IMR-90 (cell line): Measurements from ENCODE around the gene RNH1. TPM values are rescaled to one million over a fixed set of nuclear protein-coding genes. Genes with fewer than 3 reads are reported as not detected.

Source experiments
- ATAC-seq: fragments of 200-7000 bp; cut with Tn5 transposase; 2 replicates; pipeline ENCODE4 v1.9.1; 2020; ENCODE audit warnings: low read depth, mild to moderate bottlenecking, moderate library complexity
- BruUV-seq: library from RNA; stranded (reverse); fragments of 400-500 nt; replicated peaks from 2 replicates; lab custom pipeline; 2021; lab: Mats Ljungman, UMichigan
- CTCF ChIA-PET: fragments of 300-600 bp; formaldehyde crosslinking; extraction: SDS; loops from one replicate; lab custom pipeline; 2021; ENCODE audit warnings: antibody characterized with exemption; lab: Yijun Ruan, JAX
- POLR2A ChIA-PET: fragments of 300-600 bp; sonication (Branson Sonifier 250); formaldehyde crosslinking; loops from one replicate; lab custom pipeline; 2022; ENCODE audit warnings: antibody characterized with exemption; ENCODE audit not compliant: unreplicated experiment; lab: Charles Lee
- DNase-seq: peaks from one replicate; pipeline ENCODE4 v3.0.0; 2013
- H2AFZ ChIP-seq: replicated peaks from 2 replicates; pipeline ENCODE3; 2013; ENCODE audit warnings: low read length, mild to moderate bottlenecking; ENCODE audit not compliant: poor library complexity
- H2AK5ac ChIP-seq: 2 replicates; pipeline ENCODE4 v1.6.1; 2013; ENCODE audit warnings: low read depth, low read length, inconsistent platforms
- H2AK9ac ChIP-seq: replicated peaks from 2 replicates; pipeline ENCODE3; 2013; ENCODE audit warnings: mild to moderate bottlenecking, low read depth, low read length, moderate library complexity; ENCODE audit not compliant: poor library complexity
- H2BK120ac ChIP-seq: 2 replicates; pipeline ENCODE4 v1.6.1; 2013; ENCODE audit warnings: low read depth, low read length, inconsistent platforms
- H2BK15ac ChIP-seq: 3 replicates; pipeline ENCODE4 v1.6.1; 2013; ENCODE audit warnings: low read depth, low read length, inconsistent platforms
- H2BK20ac ChIP-seq: 2 replicates; pipeline ENCODE4 v1.6.1; 2013; ENCODE audit warnings: low read depth, mild to moderate bottlenecking, inconsistent platforms, low read length, moderate library complexity
- H2BK5ac ChIP-seq: 2 replicates; pipeline ENCODE4 v1.6.1; 2013; ENCODE audit warnings: mild to moderate bottlenecking, low read depth, low read length, inconsistent platforms; ENCODE audit not compliant: poor library complexity, severe bottlenecking
- H3K14ac ChIP-seq: replicated peaks from 2 replicates; pipeline ENCODE4 v1.6.1; 2013; ENCODE audit warnings: low read depth, low read length, inconsistent platforms
- H3K18ac ChIP-seq: 2 replicates; pipeline ENCODE4 v1.6.1; 2013; ENCODE audit warnings: low read depth, low read length, control low read depth
- H3K23ac ChIP-seq: 2 replicates; pipeline ENCODE4 v1.6.1; 2013; ENCODE audit warnings: low read depth, low read length, inconsistent platforms
- H3K27ac ChIP-seq: 2 replicates; pipeline ENCODE4 v1.5.1; 2013; ENCODE audit warnings: mild to moderate bottlenecking, control low read depth, low read length; ENCODE audit not compliant: insufficient read depth
- H3K27me3 ChIP-seq: 2 replicates; pipeline ENCODE4 v1.6.1; 2013; ENCODE audit warnings: low read length; ENCODE audit not compliant: control insufficient read depth, insufficient read depth
- H3K36me3 ChIP-seq: 2 replicates; pipeline ENCODE4 v1.6.1; 2013; ENCODE audit warnings: low read length, mixed read lengths; ENCODE audit not compliant: control insufficient read depth, insufficient read depth
- H3K4ac ChIP-seq: 2 replicates; pipeline ENCODE4 v1.6.1; 2013; ENCODE audit warnings: low read depth, low read length, inconsistent platforms
- H3K4me1 ChIP-seq: 2 replicates; pipeline ENCODE4 v1.6.1; 2013; ENCODE audit warnings: low read length, mixed read lengths; ENCODE audit not compliant: control insufficient read depth, insufficient read depth
- H3K4me2 ChIP-seq: 2 replicates; pipeline ENCODE4 v1.6.1; 2013; ENCODE audit warnings: low read depth, mild to moderate bottlenecking, control low read depth, low read length, moderate library complexity
- H3K4me3 ChIP-seq: 2 replicates; pipeline ENCODE4 v1.5.1; 2013; ENCODE audit warnings: low read depth, mild to moderate bottlenecking, control low read depth, low read length, moderate library complexity; ENCODE audit not compliant: insufficient read depth
- H3K56ac ChIP-seq: 2 replicates; pipeline ENCODE4 v1.6.1; 2013; ENCODE audit warnings: low read length, inconsistent platforms; ENCODE audit not compliant: insufficient read depth; ENCODE audit errors: extremely low read depth
- H3K79me1 ChIP-seq, 2 experiments: 2 replicates each; pipeline ENCODE4 v1.6.1; 2013; ENCODE audit warnings: low read length in 2 of 2, inconsistent platforms in 1 of 2, low read depth in 1 of 2
- H3K9ac ChIP-seq: 2 replicates; pipeline ENCODE4 v1.6.1; 2013; ENCODE audit warnings: low read depth, low read length, control low read depth
- H3K9me1 ChIP-seq: 2 replicates; pipeline ENCODE4 v1.6.1; 2013; ENCODE audit warnings: low read length, inconsistent platforms; ENCODE audit not compliant: insufficient read depth
- H3K9me3 ChIP-seq: 2 replicates; pipeline ENCODE4 v1.6.1; 2013; ENCODE audit warnings: low read length; ENCODE audit not compliant: control insufficient read depth, insufficient read depth
- H4K20me1 ChIP-seq: 2 replicates; pipeline ENCODE4 v1.6.1; 2013; ENCODE audit warnings: low read length, inconsistent platforms; ENCODE audit not compliant: insufficient read depth
- H4K5ac ChIP-seq: 2 replicates; pipeline ENCODE4 v1.6.1; 2013; ENCODE audit warnings: mild to moderate bottlenecking, low read depth, low read length, control low read depth
- H4K8ac ChIP-seq, 2 experiments: 2 replicates each; pipeline ENCODE4 v1.6.1; 2013; ENCODE audit warnings: low read depth in 2 of 2, low read length in 2 of 2, control low read depth in 1 of 2, inconsistent platforms in 1 of 2
- H4K91ac ChIP-seq: 2 replicates; pipeline ENCODE4 v1.6.1; 2013; ENCODE audit warnings: low read depth, low read length, inconsistent platforms; ENCODE audit not compliant: insufficient read depth
- BHLHE40 ChIP-seq: fragments of 150-350 bp; IDR thresholded peaks from 2 replicates; pipeline ENCODE4 v1.6.1; 2016; ENCODE audit warnings: mild to moderate bottlenecking, low read depth, low read length
- CEBPB ChIP-seq: IDR thresholded peaks from 2 replicates; pipeline ENCODE4 v1.6.1; 2012; ENCODE audit warnings: low read depth, low read length, improper control_type of control experiment
- CTCF ChIP-seq: conservative IDR thresholded peaks from 2 replicates; pipeline ENCODE4 v1.5.1; 2012; ENCODE audit warnings: mild to moderate bottlenecking, low read depth, low read length, improper control_type of control experiment
- FOS ChIP-seq: fragments of 150-350 bp; IDR thresholded peaks from 2 replicates; pipeline ENCODE4 v1.6.1; 2016; ENCODE audit warnings: low read depth, low read length
- MAFK ChIP-seq: IDR thresholded peaks from 2 replicates; pipeline ENCODE4 v1.6.1; 2012; ENCODE audit warnings: low read depth, low read length, improper control_type of control experiment
- MXI1 ChIP-seq: IDR thresholded peaks from 2 replicates; pipeline ENCODE4 v1.6.1; 2012; ENCODE audit warnings: low read depth, mild to moderate bottlenecking, low read length, moderate library complexity, borderline replicate concordance
- NFE2L2 ChIP-seq: fragments of 150-350 bp; IDR thresholded peaks from 2 replicates; pipeline ENCODE4 v1.6.1; 2016; ENCODE audit warnings: low read depth, mild to moderate bottlenecking, low read length
- POLR2A ChIP-seq: IDR thresholded peaks from 2 replicates; pipeline ENCODE4 v1.6.1; 2012; ENCODE audit warnings: mild to moderate bottlenecking, low read depth, low read length
- RCOR1 ChIP-seq: IDR thresholded peaks from 2 replicates; pipeline ENCODE4 v1.6.1; 2012; ENCODE audit warnings: mild to moderate bottlenecking, low read length, improper control_type of control experiment; ENCODE audit not compliant: insufficient replicate concordance
- RFX5 ChIP-seq: IDR thresholded peaks from 2 replicates; pipeline ENCODE4 v1.8.0; 2012; ENCODE audit warnings: low read depth, mild to moderate bottlenecking, low read length, moderate library complexity
- SMC3 ChIP-seq: fragments of 150-350 bp; IDR thresholded peaks from 2 replicates; pipeline ENCODE4 v1.6.1; 2016; ENCODE audit warnings: low read depth, mild to moderate bottlenecking, antibody characterized with exemption, low read length, moderate library complexity
- USF2 ChIP-seq: fragments of 150-350 bp; IDR thresholded peaks from 2 replicates; pipeline ENCODE4 v1.6.1; 2017; ENCODE audit warnings: mild to moderate bottlenecking, antibody characterized with exemption, low read length, low read depth
- whole genome bisulfite sequencing, 2 experiments: methylation state at CpG; one replicate each; pipeline versions ENCODE4 v1.1.5 to v1.1.7; 2013; ENCODE audit warnings: missing lambda C conversion rate in 2 of 2; ENCODE audit not compliant: insufficient read length in 1 of 2; ENCODE audit errors: extremely low coverage in 2 of 2; 5-methylcytosine and 5-hydroxymethylcytosine counted together
- dilution Hi-C: fragments of 300-500 bp; cut with HindIII; formaldehyde crosslinking; loops from one replicate; pipeline ENCODE4 v1.14.3; 2018; ENCODE audit warnings: low sequenced_read_pairs; ENCODE audit not compliant: unreplicated experiment
- in situ Hi-C: fragments of 300-500 bp; cut with MboI; formaldehyde crosslinking; loops from 3 replicates; pipeline ENCODE4 v1.14.3; 2019; ENCODE audit warnings: low sequenced_read_pairs, inconsistent platforms, mixed read lengths
- intact Hi-C: fragments of 100-400 bp; cut with micrococcal nuclease; formaldehyde crosslinking; loops from 2 replicates; pipeline ENCODE4 v1.10.0; 2022
- polyA plus RNA-seq, 3 experiments: library from polyadenylated mRNA; depleted of rRNA; stranded (reverse); fragments of >200 nt; gene quantifications; 2 replicates each; pipeline ENCODE4 v1.2.3, GENCODE V29; 2012; ENCODE audit warnings: low replicate concordance in 1 of 3
- total RNA-seq: library from RNA; depleted of rRNA; stranded (reverse); fragments of >200 nt; gene quantifications from 2 replicates; pipeline ENCODE4 v1.2.3, GENCODE V29; 2012
- TF ChIP-seq, protein P1 (sequence below): fragments of 150-350 bp; IDR thresholded peaks from 2 replicates; pipeline ENCODE4 v1.6.1; 2016; ENCODE audit warnings: low read depth, mild to moderate bottlenecking, low read length, moderate library complexity, borderline replicate concordance

RNH1 gene
- total and polyA plus RNA-seq, 2 of the 4 experiments (the other 2 are of a cell fraction) = 138 to 247 TPM

DNA sequence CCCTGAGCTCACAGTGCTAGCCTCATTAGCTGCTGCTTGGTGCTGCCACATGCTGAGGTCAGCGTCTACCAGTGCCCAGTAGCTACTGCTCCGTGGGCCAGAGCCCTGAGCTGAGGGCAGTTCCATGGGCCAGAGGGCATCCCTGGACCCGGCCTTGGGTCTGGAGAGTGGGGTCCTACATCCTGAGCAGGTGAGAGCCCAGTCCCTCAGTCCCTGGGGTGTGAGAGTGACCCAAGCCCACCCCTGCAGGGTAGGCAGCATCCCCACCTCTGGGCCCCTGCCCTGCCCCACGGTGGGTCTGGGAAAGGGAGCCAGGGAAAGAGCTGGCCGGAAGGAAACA, 43.7 kb upstream of the RNH1 start (continued):
- TF ChIP-seq RCOR1 (no peak), CEBPB (no peak), SMC3 (no peak)

GRCh38 chr11:550021-550745, 43.1 kb upstream of the RNH1 start:
- Histone ChIP-seq H4K91ac (no peak overlapping the region), H2AFZ (no peak overlapping the region), H2BK20ac (no peak overlapping the region), H3K9me1 (no peaks in the 10 kb centered on the region), H3K9me3 (no peaks in the 10 kb centered on the region), H2BK5ac (no peak overlapping the region), H3K79me1 (no peaks in the 10 kb centered on the region), H3K36me3 (peaks cover 2% of the 10 kb centered on the region; the same call in 1 of the 2 replicates), H3K18ac (no peak overlapping the region), H3K4me2 (no peak overlapping the region), H4K20me1 (no peaks in the 10 kb centered on the region), H3K4me1 (peaks cover 1% of the 10 kb centered on the region; the same call in 1 of the 2 replicates), H4K5ac (no peak overlapping the region), H3K27me3 (peaks cover 18% of the 10 kb centered on the region), H3K27ac (no peak overlapping the region), H2AK9ac (peak overlapping the region; percentile 37), H2AK5ac (no peak overlapping the region), H3K4me3 (no peak overlapping the region), H3K4ac (no peak overlapping the region), H2BK15ac (no peak overlapping the region), H2BK120ac (no peak overlapping the region), H3K9ac (no peak overlapping the region), H3K56ac (no peak overlapping the region), H4K8ac (no peak overlapping the region), H3K23ac (no peak overlapping the region), H3K14ac (no peak overlapping the region)
- in situ Hi-C loops = no loop called here
- DNase-seq = no peak
- dilution Hi-C loops = no loop called here
- BruUV-seq = no TSS peak
- ChIA-PET CTCF (no interaction called here), POLR2A (no interaction called here)
- no peak for ATAC-seq
- intact Hi-C loops = loop anchor here (10.0 kb wide), 1 partner anchor 175 kb away; no protein-coding TSS in a partner anchor
- 90% methylated on average over 11 of the region's 25 CpGs; no CpG with 5 or more reads in 1 of the 2 experiments for WGBS, 2 experiments
- TF ChIP-seq RCOR1 (no peak), USF2 (no peak), BHLHE40 (no peak), MAFK (no peak), SMC3 (no peak), CEBPB (no peak), NFE2L2 (no peak), CTCF (no peak), POLR2A (no peak), MXI1 (no peak), FOS (no peak), RFX5 (no peak)
- TF ChIP-seq, protein P1, sequence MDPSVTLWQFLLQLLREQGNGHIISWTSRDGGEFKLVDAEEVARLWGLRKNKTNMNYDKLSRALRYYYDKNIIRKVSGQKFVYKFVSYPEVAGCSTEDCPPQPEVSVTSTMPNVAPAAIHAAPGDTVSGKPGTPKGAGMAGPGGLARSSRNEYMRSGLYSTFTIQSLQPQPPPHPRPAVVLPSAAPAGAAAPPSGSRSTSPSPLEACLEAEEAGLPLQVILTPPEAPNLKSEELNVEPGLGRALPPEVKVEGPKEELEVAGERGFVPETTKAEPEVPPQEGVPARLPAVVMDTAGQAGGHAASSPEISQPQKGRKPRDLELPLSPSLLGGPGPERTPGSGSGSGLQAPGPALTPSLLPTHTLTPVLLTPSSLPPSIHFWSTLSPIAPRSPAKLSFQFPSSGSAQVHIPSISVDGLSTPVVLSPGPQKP = no peak
